Pericardium fibroblast (primary cell): ENCODE results near the gene ARHGAP19. TPM values are rescaled to one million over a fixed set of nuclear protein-coding genes. Genes with fewer than 3 reads are reported as not detected.

Experiments used
- total RNA-seq: library from RNA; depleted of rRNA; stranded (reverse); fragments of >200 nt; gene quantifications from 2 replicates; pipeline ENCODE4 v1.2.3, GENCODE V29; 2015

Gene ARHGAP19
- total RNA-seq, result 2.3 and 3.6 TPM in 2 replicates

GRCh38 chr10:97292097-97292861, at the start of gene ARHGAP19:
Gene ARHGAP19 (minus strand): TSS chr10:97292637. CDS start chr10:97292627, 10 bp downstream.

GRCh38 chr10:97334370-97335175, 42.1 kb upstream of the ARHGAP19 start, which contains the start of gene FRAT2:
Gene FRAT2 (minus strand): TSS chr10:97334729. CDS start chr10:97334572, 157 bp downstream.

DNA sequence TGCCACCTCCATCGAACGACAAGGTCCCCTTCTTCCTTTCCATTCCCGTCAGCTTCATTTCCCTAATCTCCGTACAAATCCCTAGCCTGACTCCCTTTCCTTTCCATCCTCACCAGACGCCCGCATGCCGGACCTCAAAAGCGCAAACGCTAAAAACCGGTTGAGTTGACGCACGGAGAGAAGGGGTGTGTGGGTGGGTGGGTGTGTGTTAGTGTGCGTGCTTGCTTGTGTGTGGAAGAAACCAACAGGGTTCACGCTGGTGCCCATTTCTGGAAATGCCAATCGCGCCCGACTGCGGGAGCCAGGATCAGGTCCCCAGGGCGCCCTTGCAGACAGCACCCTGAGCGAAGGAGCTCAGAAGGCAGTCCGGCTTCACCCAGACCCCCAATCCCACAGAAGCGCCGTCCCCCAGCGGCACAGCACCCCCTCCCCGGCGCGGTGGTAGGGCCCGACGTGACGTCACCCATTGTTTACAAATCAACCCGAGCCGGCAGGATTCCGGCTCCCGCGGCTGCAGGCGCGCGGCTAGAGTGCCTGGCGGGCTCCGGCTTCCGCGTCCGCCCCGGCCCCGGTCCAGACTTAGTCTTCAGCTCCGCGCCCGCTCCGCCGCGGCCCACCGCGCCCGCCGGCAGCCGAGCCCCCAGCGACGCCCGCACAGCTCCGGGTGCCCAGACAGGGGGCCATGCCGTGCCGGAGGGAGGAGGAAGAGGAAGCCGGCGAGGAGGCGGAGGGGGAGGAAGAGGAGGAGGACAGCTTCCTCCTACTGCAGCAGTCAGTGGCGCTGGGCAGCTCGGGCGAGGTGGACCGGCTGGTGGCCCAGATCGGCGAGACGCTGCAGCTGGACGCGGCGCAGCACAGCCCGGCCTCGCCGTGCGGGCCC, 26.6 kb upstream of the ARHGAP19 start, which contains the start of gene FRAT1:
TSS of gene FRAT1 (plus strand) at position 500 of the 880 bp plus-strand sequence. CDS start at position 683, 183 bp downstream.

DNA sequence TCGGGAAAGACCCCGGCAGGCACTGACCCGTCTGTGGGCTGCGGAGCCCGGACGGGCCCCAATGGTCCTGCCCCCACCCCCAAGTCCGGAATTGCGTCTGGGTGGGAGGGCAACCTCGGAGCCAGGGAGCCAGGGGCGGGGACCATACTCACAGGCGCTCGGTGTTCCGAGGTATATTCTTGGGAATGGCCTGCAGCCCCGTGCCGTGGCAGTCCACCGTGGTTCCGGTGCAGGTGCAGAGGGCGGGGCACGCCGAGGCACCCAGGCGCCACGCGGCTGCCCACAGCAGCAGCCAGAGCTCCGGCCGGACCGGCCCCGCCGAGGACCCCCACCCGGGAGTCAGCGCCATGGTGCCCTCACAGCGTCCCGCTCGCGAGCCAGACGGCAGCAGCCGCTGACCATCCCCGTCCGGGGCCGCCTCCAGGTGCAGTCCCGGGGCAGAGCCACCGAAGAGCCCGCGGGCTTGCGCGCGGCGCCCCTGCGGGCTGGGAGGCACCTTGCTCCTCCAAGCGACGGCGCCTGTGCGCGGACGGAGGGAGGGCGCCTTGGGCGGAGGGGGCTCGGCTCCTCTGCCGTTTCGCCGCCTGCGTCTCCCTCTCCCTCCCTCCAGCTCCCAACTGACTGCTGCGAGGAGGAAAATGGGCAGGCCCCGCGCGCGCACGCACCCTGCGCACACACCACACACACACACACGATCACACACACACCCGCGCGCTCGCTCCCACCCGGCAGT, 106.9 kb downstream of the ARHGAP19 start, which contains the start of gene SLIT1:
TSS of gene SLIT1 (minus strand) at position 634 of the 733 bp plus-strand sequence. CDS start at position 349, 285 bp downstream.

Other genes starting within 250 kb of the ARHGAP19 start
- gene SLIT1, start 106.7 kb downstream of the ARHGAP19 start, total RNA-seq, result not detected in 2 replicates
- 2.7 and 5.5 TPM in 2 replicates for gene FRAT1, start 26.6 kb upstream of the ARHGAP19 start, total RNA-seq
- gene FRAT2, start 42.1 kb upstream of the ARHGAP19 start, total RNA-seq, result 4.7 and 6.4 TPM in 2 replicates
- 5.3 and 11.1 TPM in 2 replicates for gene RRP12, start 108.7 kb upstream of the ARHGAP19 start, total RNA-seq
- gene PGAM1, start 133.6 kb upstream of the ARHGAP19 start, total RNA-seq, result 316 and 578 TPM in 2 replicates
- 35.7 and 36.2 TPM in 2 replicates for gene EXOSC1, start 153.4 kb upstream of the ARHGAP19 start, total RNA-seq
- gene ZDHHC16, start 153.5 kb upstream of the ARHGAP19 start, total RNA-seq, result 25.4 and 48.2 TPM in 2 replicates
- gene MMS19, start 205.8 kb upstream of the ARHGAP19 start, total RNA-seq, result 75.6 and 88.4 TPM in 2 replicates
- 37.8 and 52.3 TPM in 2 replicates for gene UBTD1, start 206.3 kb upstream of the ARHGAP19 start, total RNA-seq